ENCODE data around the gene FIGLA. TPM values are rescaled to one million over a fixed set of nuclear protein-coding genes. Genes with fewer than 3 reads are reported as not detected.
"Not testable (repeated sequence)": the region's sequence is repeated elsewhere in the genome, so short reads cannot be mapped to it uniquely, and the experiment has no call there.

The FIGLA gene
- polyA plus RNA-seq, 3 donors = not detected

GRCh38 chr2:70817284-70817954, 27.0 kb upstream of the FIGLA start:
- no peak for DNase-seq (ENCODE audit: extremely low read depth in 1 of 11, low read depth in 9 of 11, low spot score in 4 of 11)

DNA sequence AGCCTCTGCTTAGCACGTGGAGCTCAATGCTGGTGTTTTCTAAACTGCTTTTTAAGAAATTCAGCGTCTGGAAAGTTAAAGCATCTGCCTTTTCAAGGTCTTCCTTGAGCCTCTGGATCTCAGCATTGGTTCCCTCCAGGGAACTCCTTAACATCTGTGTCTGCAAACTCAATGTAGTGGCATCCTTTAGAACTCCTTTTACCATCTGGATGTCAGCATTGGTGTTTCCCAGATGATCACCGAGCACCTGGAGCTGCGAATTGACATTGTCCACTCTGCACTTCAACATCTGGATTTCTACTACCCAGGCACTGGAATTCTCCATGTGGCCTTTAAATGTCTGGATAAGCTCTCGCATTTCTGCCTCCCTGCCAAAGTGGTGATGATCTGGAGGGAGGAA, 26.3 kb upstream of the FIGLA start:
- DNase-seq (ENCODE audit: extremely low read depth in 1 of 11, low read depth in 9 of 11, low spot score in 4 of 11) = no peak

GRCh38 chr2:70808983-70809958, 18.8 kb upstream of the FIGLA start:
- DNase-seq (ENCODE audit: extremely low read depth in 1 of 11, low read depth in 9 of 11, low spot score in 4 of 11) = no peak

DNA sequence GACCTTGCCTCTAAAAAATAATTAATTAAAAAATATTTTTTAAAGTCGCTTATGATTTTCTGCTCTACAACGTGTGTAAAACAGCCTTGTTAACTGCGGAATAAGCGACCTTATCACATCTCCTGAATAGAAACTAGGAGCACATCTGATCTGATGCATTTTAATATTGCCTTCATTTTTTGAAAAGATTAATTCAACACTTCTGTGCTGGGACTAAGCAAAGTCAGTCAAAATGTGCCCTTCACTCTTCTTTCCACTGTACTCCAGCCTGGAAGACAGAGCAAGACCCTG, 17.3 kb upstream of the FIGLA start:
- DNase-seq (ENCODE audit: extremely low read depth in 1 of 11, low read depth in 9 of 11, low spot score in 4 of 11) = no peak

DNA sequence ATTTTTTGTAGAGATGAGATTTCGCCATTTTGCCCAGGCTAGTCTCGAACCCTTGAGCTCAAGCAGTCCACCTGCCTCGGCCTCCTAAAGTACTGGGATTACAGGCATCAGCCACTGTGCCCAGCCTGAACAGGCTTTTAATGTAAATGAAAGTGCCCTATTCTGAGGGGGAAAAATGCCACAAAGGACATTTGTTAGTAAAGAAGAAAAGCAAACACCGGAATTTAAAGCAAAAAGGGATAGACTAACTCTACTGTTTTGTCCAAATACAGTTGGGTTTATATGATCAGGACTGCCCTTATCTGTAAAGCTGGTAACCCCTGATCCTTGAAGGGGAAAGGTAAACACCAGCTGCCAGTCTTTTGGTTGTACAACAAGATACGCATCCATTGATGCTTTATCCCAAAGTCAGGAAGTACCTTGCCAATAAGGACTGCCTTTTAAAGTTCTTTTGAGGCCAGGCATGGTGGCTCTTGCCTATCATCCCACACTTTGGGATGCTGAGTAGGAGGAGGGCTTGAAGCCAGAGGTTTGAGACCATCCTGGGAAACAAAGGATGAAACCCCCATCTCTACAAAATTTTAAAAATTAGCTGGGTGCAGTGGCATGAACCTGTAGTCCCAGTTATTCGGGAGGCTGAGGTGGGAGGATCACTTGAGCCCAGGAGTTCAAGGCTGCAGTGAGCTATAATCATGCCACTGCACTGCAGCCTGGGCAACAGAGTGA, 16.8 kb upstream of the FIGLA start:
- DNase-seq (ENCODE audit: extremely low read depth in 1 of 11, low read depth in 9 of 11, low spot score in 4 of 11) = no peak

GRCh38 chr2:70806620-70807019, 16.2 kb upstream of the FIGLA start:
- DNase-seq (ENCODE audit: extremely low read depth in 1 of 11, low read depth in 9 of 11, low spot score in 4 of 11) = no peak

DNA sequence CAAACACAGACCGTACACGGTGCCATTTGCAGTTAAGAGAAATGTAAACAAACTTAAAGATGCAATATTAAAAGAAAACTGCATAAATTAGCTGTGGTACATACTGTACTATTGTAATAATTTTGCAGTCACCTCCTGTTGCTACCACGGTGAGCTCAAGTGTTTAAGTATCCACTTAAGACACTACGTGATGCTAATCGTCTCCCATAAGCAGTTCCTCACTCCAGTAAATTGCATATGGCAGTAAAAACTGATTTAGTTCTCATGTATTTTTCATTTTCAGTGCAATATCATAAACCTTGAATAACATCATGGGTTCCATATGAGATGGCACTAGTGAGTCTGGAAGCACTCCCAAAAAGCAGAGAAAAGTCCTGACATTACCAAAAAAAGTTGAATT, 15.6 kb upstream of the FIGLA start:
- DNase-seq (ENCODE audit: extremely low read depth in 1 of 11, low read depth in 9 of 11, low spot score in 4 of 11) = no peak

DNA sequence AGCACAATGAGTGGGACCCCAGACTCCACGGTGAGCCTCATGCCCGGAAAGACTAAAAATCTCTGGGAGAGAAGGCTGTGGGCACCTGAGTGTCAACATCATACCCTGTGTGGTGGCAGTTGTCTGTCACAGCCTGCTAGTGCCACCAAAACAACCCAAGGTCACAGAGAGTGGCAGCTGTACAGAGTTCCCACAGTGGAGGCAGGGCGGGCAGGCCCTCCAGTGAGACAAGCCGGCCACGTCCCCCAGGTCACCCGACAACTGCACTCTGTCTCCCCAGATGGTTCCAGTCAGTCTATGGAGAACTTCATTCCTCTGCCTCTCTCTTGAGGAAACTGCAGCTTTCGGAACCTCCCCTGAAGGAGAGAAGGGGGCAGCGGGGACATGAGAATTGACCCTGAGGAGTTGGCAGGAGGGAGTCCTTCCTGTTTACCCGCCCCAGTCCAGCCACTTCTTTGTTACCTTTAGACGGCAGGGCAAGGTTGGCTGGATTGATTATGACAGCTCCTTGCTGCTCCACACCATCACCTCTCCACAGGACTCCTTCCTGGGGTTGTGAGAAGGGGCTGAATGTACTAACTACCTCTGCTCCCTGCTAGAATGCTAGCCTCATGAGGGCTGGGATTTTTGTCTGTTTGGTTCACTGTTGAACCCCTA, 11.3 kb upstream of the FIGLA start:
- no peak for DNase-seq (ENCODE audit: extremely low read depth in 1 of 11, low read depth in 9 of 11, low spot score in 4 of 11)

DNA sequence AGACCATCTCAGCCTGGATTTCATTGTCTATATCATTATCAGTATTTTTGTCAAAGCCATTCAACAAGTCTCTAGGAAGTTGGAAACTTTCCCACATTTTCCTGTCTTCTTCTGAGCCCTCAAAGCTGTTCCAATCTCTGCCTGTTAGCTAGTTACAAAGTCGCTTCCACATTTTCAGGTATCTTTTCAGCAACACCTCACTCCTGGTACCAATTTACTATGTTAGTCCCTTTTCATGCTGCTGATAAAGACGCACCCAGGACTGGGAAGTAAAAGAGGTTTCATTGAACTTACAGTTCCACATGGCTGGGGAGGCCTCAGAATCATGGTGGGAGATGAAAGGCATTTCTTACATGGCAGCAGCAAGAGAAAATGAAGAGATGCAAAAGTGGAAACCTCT, 9.3 kb upstream of the FIGLA start:
- no peak for DNase-seq (ENCODE audit: extremely low read depth in 1 of 11, low read depth in 9 of 11, low spot score in 4 of 11)

DNA sequence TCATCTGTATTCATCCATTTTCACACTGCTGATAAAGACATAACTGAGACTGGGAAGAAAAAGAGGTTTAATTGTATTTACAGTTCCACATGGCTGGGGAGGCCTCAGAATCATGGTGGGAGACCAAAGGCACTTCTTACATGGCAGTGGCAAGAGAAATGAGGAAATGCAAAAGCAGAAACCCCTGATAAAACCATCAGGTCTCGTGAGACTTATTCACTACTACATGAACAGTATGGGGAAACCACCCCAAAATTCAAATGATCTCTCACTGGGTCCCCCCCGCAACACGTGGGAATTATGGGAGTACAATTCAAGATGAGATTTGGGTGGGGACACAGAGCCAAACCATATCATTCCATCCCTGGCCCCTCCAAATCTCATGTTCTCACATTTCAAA, 7.6 kb upstream of the FIGLA start:
- DNase-seq (ENCODE audit: extremely low read depth in 1 of 11, low read depth in 9 of 11, low spot score in 4 of 11) = not testable (repeated sequence)

- no peak for DNase-seq (ENCODE audit: extremely low read depth in 1 of 11, low read depth in 9 of 11, low spot score in 4 of 11)
These were observed 7.1 kb upstream of the FIGLA start for GRCh38 chr2:70797506-70797905.

DNA sequence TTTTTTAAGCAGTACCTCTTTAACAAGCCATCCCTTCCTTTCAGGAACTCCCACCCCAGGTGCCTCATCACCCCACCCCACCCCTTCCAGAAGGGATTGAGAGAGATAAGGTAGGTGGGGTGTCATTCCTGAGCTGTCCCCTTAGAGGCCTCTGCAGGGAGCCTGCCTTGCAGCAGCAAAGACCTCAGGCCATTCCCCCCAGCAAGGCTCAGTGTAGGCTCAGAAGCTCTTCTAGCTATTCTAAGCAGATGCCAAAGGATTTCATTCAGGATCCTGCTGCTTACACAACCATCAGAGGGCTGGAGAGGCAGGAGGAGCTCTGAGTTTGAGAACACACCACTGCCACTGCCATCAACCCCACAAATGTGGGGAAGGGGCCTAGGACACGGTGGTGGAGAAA, 5.8 kb upstream of the FIGLA start:
- no peak for DNase-seq (ENCODE audit: extremely low read depth in 1 of 11, low read depth in 9 of 11, low spot score in 4 of 11)

- DNase-seq (ENCODE audit: extremely low read depth in 1 of 11, low read depth in 9 of 11, low spot score in 4 of 11) = no peak
These were observed 4.9 kb upstream of the FIGLA start for GRCh38 chr2:70795164-70795995.

- no peak for DNase-seq (ENCODE audit: extremely low read depth in 1 of 11, low read depth in 9 of 11, low spot score in 4 of 11)
These were observed 3.0 kb upstream of the FIGLA start for GRCh38 chr2:70793450-70793849.

DNA sequence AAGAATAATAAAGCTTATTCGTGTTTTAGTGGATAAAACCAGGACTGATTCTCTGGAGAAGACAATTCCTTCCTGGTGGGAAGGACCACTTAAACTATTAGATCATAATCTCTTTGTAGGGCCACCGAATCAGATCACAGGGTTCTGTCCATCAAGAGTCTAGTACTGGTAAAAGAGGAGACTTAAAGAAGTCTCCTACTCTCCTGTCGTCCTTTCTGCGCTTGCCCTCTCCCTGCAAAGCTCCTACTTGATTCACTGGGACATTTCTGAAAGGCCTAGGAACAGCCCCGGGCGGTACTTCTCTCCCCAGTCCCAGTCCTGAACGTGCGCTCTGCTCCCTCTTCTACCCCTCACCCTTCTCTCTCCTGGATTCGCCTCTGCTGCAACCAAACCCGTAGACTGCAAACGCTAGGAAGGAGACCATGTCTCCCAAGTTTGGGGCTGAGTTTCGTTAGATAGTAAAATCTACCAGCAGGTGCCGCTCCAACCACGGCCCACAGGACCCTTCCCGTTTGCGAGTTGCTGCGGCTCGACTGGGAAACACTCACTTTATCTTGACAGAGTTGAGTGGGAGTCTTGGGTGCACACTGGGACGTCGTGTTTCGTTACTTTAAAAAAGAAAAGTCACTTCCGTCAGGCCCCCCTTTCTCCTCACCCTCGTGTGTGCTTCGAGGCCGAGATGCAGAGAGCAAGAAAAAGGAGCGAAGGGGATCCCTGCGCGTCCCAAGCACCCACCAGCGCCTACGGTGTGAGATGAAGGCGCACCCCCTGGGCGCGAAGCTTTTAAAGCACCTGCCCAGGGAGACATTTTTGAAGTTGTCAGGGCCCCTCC, 923 bp downstream of the FIGLA start:
- peak in 6 of 11 donors; percentile 50 to 68 (median 62) for DNase-seq (ENCODE audit: extremely low read depth in 1 of 11, low read depth in 9 of 11, low spot score in 4 of 11)

DNA sequence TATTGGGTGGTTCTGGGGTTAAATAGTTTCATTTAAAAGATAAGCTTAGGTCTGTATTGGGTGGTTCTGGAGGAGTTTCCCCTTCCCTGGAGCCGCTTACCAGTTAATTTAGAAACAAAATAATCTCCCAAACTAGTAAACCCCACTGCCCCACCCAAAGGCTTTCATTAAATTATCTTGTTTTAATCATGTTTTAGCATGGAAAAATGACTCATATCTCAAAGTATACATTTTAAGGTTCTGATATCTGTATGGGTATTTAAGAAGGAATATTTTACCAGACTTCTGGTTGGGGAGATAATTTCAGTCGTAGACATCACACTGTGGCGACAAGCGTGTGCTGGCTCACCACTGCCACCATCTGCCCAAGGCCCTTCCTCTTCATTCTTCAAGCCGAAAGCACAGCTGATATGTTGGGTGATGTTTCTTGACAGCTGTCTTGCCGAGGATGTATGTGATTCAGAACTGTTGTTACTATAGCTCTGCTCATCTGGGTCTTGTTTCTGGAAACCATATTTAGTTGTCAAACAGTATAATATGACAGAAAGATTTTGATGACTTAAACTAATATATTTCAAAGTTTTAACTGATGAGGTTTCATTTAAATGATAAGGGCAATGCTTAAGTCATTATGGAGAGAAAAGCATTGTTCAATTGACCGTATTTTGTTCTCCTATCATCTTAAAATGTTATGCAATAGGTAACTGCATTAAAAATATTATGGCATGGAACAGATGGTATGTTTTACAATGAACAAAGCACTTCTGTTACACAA, 5.1 kb downstream of the FIGLA start:
- no peak for DNase-seq (ENCODE audit: extremely low read depth in 1 of 11, low read depth in 9 of 11, low spot score in 4 of 11)

DNA sequence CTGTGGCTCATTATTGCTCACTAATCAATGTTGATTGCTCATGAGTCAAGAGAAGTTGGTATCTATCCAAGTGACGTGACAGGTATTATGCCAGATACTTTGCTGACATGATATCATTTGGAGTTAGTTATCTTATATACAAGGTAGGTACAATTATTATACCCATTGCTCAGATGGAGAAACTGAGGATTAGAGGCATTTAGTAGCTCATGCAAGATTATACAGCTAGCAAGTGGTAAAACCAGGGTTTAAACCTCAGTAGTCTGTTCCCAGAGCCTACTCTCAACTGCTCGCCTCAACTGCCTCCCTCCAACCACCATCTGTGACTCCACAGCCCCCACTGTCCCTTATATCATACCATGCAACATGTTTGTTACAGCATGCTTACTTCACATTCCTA, 6.1 kb downstream of the FIGLA start:
- DNase-seq (ENCODE audit: extremely low read depth in 1 of 11, low read depth in 9 of 11, low spot score in 4 of 11) = no peak
